IPS DF 19.7 (cell line): Measurements from ENCODE around the gene SERGEF.

Source experiments
- DNase-seq: peaks from one replicate; pipeline ENCODE4 v3.0.0-alpha.2; 2013; ENCODE audit warnings: low read depth, low spot score

The SERGEF gene

DNA sequence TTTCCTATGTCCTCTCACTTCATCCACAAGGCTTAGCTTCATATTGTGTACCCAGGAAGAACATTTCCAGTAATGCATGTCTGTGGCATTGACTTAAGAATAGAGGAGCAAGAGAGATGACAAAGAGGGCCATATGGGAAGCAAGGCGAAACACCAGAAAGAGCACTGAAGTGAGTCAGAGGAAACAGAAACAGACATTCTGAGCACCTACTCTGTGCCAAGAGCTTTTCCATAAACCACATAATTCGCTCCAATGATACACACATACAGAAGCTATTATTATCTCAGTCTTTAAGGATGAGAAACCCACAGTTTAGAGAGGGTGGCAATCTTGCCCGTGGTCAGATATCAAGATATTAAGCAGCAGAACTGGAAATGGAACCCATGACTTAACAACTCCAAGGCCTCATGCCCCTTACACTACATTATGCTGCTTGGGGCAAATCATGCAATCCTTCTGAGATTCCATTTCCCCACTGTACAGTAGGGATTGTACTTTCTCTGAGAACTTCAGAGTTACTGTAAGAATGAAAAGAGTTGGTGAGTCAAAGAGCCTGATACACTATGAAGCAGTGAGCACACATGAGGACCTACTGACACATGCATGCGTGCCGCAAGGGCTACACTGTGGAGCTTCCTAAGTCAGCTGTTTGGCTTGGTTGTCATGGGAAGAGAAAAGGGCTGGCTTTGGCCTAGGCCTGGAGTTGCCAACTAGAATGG, 151.7 kb downstream of the SERGEF start:
- no peak for DNase-seq

DNA sequence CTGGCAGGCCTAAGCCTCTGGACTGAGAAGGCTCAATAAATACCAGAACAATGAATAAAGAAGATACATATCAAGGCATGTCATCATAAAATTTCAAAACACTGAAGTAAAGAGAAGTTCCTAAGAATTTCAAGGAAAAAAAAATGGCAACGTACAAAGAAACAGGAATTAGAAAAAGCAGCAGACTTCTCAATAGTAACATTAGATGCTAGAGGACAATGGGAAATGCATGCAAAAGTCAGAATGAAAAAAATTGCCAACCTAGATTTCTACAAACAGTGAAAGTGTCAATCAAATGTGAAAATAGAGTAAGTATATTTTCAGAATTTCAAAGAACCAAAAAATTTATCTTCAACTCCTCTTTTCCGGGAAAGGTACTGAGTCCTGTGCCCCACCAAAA, 153.3 kb downstream of the SERGEF start:
- DNase-seq = no peak

DNA sequence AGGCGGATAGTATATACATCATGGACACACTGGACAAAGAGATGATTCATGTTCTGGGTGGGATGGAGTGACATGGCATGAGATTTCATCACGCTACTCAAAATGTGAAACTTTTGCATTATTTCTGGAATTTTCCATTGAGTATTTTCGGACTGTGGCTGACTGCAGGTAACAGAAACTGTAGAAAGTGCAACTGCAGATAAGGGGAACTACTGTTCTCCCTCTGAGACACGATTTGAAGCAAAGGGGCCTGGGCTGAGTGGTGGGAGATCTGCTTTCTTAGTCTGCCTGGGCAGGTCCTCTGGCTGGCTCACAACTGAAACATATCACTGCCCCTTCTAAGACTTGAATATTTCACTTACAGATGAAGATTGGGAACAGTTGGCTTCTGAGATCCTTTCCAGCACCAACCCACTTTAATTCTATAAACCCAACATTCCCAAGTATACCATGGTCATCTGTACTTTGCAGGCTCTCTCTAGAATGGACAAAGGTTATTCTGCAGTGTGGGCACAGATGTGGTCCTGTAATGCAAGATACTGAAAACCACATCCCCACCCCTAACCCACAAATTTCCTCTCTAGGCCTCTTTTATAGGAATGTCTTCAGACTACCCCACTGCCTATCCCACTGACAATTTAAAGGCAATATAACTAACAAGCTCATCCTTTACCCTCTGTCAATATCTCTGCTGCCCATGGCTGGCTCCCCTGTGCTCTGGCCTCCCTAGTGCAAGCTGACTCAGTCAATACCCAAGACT, 157.1 kb downstream of the SERGEF start:
- no peak for DNase-seq

DNA sequence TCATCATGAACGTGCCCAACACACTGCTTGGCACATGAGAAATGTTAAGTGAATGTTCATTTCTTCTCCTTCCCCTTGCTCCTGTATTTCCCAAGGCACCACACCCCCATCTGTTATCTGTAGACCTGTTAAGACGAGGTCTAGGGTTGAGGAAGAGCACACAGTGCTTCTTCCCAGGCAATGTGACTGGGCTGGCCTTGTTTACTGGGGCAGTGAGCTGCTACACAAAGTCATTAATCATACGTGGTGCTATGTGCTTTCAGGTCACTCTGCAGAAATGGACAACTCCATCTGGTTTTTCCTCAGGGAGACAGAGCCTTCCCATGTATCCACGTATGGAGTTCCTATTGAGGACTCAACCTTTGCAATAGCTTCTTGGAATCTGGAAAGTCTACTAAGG, 159.6 kb downstream of the SERGEF start:
- DNase-seq = no peak

DNA sequence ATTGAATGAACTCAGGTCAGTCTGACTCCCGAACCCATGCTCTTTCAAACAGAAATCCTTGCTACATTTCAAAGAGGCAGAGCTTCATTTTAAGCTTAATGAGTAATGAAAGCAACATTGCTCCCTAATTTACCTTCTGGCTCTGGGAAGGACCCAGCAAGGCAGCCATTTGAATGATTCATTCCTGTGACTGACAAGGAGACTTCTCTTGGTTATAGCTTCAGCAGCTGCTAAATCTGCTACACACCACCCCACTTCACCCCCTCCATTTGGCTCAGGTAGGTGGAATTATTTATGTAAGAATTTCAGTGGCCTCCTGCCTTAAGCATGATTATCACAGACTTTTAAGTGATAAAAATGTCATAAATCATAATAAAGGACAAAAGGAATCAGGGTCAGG, 160.6 kb downstream of the SERGEF start:
- no peak for DNase-seq

DNA sequence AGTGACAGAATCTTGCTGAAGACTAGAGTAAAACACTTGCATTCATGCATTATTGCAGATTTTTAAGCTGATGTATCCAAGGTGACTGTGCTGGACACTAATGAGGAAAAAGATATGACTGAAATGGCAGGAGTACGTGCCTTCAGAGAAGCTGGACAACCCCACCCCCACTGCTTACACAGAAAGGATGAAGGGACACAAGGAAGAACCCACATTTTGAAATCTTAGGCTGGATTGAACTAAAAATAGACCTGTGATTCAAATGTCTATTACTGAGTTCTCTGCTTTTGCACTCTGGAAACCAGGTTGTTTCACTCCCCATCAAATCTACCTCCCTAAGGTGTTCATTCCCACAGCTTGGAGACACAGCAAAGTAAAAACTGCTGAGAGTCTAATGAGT, 161.2 kb downstream of the SERGEF start:
- DNase-seq = no peak

DNA sequence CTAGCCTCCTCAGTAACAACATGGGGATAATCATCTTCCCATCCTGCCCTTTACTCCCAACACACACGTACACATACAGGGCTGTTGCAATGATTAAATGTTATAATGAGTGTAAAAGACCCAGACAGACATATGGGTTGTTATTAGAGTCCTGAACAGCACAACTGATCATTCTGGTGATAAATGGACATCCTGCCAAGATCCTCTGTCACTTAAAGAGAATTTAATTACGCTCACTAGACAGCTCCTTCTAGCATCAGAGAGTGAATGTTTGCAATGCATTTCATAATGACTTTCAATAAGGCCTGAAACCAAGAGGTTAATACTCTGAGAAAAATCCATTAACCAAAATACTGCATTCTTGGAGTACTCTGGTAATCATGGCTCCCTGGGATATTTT, 162.5 kb downstream of the SERGEF start:
- DNase-seq = no peak

DNA sequence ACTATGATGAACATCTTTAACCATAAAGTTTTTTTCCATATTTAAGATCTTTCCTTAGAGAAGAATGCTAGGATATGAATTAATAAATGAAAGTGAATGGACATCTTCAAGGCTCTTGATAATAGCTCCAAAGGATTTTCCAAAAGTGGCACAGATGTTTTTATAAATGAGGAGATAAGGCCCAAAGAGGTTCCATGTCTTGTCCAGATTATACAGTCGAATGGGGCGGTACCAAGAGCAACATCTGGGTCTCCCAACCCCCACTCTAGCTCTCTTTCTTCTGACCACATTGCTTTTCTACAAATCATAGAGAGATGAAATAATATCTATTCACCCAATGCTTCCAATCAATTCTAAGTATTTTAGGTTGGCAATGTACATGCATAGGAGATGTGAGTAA, 164.1 kb downstream of the SERGEF start:
- no peak for DNase-seq

DNA sequence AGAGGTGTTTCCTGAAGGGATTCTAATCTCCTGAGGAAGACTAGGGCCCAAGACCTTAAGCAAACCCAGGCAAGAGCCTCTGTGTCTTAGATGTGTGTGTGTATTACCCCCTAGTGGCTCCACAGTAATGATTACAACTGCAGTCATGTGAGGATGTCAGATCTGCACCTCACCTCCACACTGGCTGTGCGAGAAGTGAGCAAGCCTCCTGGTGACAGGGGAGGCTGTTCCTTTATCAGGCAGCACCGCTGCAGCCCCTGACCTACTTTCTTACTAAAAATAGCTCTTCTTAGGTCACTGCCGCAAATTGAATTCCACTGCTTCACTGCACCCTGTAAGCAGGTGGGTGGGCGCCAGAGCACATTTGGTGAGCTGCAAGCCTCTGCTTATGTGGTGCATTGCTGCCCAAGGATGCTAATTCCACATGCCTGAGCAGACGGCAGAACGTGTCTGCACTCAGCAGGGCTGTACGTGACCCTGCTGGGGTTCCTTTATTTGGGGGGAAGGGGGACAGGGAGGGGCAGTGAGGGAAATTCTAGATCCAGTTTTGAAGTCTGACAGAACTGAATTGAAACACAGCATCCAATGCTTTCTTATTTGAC, 165.9 kb downstream of the SERGEF start:
- DNase-seq = no peak

DNA sequence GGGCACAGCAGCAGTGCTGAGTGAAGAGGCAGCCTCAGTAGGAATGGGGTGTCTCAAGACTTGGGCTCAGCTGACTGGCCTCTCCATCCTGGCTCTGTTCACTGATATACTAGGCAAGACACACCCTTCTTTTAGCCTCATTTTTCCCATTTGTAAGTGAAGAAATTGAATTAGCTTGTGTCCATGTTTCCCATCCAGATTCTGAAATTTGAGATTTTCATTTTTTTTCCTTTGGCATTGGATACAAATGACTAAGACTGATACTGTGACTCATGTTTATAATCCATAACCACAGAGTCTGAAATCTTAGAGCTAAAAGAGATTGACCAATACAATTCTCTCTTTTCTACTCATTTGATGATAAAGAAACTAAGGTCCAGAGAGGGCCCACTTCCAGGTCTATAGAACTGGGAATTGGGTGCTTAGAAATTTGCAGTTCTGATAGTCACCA, 167.4 kb downstream of the SERGEF start:
- no peak for DNase-seq

DNA sequence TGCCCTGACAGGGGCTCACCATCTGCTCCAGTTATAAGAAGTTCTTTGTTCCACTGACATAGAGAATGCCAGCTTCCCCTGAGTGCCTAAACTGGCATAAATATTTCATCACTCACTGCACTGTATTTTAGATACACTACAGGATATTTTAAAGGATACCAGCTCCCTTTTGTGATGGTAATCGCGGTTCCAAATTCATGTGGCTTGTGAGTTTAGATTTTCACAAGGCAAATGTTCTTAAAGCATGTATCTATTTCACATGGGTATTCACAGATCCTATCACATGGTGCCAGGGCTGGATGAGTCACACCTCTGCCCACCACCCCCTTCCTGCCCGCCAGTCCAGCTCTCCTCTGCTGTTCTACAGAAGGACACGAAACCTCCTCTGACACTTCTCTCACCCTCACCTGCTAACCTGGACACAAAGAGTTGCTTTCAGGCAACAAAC, 172.7 kb downstream of the SERGEF start:
- no peak for DNase-seq

DNA sequence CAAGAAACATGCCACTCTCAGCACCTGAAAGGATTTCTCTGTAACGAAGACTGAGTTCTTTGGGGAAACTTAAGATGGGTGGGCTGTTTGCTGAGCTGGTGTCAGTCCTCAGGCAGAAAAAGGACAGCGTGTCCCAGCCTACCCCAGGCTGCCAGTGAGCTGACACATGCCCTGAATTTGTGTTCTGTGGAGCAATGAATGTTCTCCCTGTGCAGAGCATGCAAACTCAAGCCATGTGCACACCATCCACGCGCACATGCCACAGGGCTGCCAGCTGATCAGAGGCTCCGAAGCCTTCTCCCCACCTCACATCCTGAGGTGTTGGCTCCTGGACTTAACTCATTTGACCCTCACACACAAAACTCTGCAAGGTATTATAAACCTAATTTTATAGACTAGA, 173.4 kb downstream of the SERGEF start:
- DNase-seq = no peak

DNA sequence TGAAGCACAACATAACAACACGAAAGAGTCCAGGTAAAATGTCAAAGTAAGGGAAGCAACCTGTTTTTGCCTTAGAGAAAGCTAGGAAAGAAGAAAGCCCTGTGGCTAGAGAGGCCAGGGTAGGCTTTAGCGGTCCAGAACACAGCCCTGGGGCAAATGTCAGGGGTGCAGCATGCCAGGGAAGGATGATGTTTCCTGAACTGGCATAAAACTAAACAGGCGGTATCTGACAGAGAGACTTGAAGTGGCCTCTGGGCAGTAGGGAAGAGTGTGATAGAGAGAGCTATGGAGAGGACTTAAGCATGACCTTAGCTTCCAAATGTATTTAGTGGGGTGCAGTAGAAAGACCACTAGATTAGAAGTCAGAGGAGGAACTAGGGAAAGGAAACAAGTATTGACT, 174.7 kb downstream of the SERGEF start:
- DNase-seq = no peak

DNA sequence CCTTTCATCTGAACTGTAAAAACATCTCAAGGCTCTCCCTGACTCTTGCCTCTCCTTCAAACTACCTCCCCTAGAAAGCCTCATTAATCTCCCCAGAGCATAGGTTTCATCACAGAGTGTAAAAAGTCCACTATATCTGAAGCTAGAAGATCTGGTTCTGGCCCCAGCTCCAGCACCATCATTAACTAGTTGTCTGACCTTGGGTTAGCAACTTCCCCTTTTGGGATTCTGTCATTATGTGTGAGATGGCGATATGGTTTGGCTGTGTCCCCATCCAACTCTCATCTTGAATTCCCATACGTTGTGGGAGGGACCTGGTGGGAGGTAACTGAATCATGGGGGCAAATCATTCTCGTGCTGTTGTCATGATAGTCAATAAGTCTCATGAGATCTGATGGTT, 181.0 kb downstream of the SERGEF start:
- no peak for DNase-seq

DNA sequence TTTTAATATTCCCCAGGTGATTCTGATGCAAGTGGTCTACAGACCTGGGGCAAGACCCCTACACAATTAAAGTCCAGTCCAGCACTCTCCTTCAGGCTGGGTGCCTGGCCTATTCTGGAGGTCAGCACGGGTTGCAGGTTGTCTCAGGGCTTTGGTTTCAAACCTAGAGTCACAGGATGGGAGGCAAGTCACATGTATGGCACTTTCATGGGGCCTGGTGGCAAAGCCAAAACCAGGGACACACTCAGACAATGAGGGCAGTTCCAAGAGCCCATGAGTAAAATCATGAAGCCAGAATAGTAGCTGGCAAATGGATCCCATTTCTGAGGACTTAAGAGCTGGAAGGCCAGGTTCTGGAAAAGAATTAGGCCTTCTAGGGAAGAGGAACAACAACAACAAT, 181.6 kb downstream of the SERGEF start:
- DNase-seq = no peak

DNA sequence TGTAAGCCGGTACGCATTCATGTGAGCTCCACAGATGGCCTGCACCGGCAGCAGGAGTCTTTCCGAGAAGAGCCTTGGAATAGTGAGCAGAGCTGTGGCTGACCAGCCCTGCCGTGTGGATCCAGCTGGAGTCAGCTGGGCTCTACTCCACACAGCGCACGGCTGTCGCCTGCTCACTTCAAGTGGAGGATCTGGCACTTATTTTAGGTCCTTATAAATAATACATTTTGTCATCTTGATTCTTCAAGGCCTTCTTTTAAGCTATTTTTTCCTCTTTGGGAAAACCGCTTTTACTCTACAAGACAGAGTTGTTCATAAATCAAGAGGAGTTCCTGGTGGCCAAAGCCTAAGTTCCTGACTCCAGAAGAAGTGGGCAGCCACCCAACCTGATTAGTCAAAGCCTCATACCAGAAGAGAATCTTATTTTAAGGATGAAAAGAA, 184.5 kb downstream of the SERGEF start:
- no peak for DNase-seq

DNA sequence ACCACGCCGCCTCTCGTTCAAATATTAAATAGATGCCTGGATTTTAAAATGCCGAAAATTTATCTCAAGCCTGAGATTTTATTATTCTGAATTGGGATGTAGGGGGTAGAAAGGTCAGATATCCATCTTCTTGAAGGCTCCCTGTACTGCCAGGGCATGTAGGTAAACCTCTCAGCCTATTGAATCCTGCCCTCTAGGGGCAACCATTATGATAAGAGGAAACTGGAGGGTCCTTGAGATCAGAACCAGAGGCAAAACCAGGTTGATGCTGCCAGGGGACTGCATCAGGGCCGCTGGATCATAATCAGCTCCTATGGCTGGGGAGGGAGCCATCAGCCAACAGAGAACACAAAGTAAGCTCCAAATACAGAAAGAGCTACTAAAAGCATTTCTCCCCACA, 185.8 kb downstream of the SERGEF start:
- no peak for DNase-seq

DNA sequence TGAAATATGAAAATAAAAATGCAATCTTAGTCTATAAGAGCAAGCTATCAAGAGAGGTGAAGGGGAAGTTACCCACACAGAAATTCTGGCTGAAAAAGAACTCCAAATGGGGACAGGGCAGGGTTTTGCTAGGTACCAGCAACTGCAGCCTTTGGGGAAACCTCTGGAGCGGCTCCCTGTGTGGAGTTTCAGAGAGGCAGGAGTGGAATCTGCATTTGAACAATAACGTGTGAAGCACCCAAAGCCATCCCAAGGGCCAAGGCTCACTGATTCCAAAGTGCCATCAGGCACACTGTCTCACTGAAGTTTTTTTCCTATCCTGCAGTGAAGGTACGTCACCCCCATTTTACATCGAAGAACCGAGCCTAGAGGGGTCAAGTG, 190.5 kb downstream of the SERGEF start:
- no peak for DNase-seq

DNA sequence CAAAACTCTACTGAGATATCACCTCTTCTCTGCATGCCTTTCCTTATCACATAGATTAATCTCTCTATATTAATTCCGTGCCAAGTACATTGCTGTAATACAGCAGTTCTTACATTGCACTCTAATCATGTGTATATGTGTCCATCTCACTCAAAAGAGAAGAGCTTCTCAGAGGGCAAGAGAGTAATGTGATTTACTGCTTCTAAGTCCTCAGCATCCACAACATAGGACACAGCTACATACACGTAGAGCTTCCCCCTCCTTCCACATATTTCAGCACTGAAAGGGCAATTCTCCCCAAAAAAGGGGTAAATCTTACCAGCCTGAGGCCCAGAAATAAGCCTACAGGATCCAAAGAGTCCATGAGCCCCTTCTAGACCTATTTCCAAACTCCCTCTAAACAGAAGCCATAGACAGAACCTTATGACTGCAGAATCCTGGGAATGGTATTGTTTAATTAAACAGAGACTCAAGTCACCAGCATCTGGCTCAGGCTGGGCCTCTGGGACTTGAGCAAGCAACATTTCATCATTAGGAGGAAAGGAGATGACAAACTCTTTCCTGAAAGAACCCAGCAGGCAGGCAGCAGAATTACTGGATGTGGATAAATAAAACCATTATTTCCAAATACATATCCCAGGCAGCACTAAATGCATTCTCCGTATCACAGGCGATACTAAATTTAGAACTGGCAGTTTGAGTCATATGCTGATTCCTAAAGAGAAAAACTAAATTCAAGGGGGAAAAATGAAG, 191.0 kb downstream of the SERGEF start:
- no peak for DNase-seq

DNA sequence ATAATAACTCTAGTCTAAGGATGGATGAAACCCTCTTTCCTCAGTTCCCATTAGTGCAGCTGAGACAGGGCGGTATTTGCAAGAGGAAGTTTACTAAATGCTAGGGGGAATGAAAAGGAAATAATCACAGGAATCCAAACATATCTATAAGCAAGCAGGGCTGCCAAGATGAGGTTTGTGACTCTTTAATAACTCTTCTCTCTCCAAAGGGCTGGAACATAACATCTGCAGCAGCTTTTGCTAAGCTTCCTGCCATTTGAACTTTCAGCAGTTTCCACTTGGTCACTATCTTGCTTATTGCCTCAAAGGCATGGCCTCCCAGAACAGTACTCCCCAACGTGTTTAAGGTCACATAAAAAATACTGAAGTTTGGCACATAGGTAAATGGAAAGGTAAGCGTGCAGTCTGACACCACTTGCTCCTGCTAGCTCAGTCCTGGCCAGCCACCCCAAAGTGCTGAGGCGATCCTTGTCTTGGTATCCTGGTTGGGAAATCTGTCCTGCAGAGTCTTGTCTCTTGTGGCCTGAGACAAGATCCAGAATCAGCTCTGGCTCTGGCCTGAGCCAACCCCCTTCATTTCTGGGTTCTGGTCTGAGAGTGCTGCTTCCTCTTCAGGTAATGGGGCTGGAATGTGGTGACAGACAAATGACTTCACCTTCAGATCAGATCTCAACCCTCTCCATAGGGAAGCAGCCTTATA, 196.5 kb downstream of the SERGEF start:
- no peak for DNase-seq

DNA sequence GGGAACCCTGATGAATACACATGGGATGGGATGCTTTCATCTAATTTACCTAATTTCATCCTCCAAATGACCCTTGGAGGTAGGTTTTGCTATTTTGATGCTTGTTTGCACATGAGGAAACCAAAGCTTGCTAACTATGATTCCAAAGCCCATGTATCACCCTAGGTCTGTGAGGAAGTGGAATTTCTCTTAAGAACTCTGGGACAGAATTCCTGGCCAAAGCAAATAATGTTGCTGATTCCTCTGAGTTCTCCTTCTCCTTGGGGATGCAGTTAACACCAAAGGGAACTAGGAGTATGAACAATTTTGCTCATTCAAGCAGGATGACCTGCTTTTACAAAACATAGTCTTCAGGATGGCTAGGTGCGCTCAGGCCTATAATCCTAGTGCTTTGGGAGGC, 198.3 kb downstream of the SERGEF start:
- DNase-seq = no peak
